ENCODE data around the gene ATP1B4. TPM values are rescaled to one million over a fixed set of nuclear protein-coding genes. Genes with fewer than 3 reads are reported as not detected.

ATP1B4 gene
- total RNA-seq, 1 experiment from 2014 or later, result not detected

GRCh38 chrX:120334603-120335002 is 27.3 kb upstream of the ATP1B4 start:
- no peak overlapping the region for H2BK120ac ChIP-seq (ENCODE audit: low read depth, low read length, poor library complexity, severe bottlenecking)
- no peak overlapping the region for H3T11ph ChIP-seq (ENCODE audit: low read length)
- no peak overlapping the region for H2BK5ac ChIP-seq (ENCODE audit: insufficient read length, low read length)
- no peak overlapping the region for H3K56ac ChIP-seq (ENCODE audit: insufficient read length, low read depth, low read length)
- Mint-ChIP-seq H3K9me3 (peaks cover 81 to 86% of the 10 kb centered on the region in 2 experiments), H3K4me1 (peaks cover 16 to 17% of the 10 kb centered on the region in 2 experiments), H3K27ac (no peak overlapping the region), H3K27me3 (ENCODE audit: low read depth) (no peaks in the 10 kb centered on the region; the same call in 1 of the 2 replicates), H3K4me3 (no peak overlapping the region), H3K36me3 (ENCODE audit: insufficient read depth in 1 of 3, low read depth in 3 of 3) (peaks cover 11 to 43% (median 33%) of the 10 kb centered on the region in 3 experiments)
- no peak overlapping the region for H3K23ac ChIP-seq (ENCODE audit: insufficient read length, low read depth, low read length)
- no CpG with 5 or more reads among the region's 1 CpG for WGBS (ENCODE audit: extremely low coverage, insufficient read length, low lambda C conversion rate)
- no peak overlapping the region for H2BK12ac ChIP-seq (ENCODE audit: insufficient read length, low read depth, low read length)
- no peaks in the 10 kb centered on the region for H3K79me1 ChIP-seq (ENCODE audit: insufficient read depth, low read depth, low read length, poor library complexity, severe bottlenecking)
- H4K91ac ChIP-seq (ENCODE audit: insufficient read length, low read depth, low read length), result no peak overlapping the region
- H3K79me2 ChIP-seq (ENCODE audit: insufficient read depth, low read length), result no peaks in the 10 kb centered on the region
- peaks cover 33% of the 10 kb centered on the region for H3K9me3 ChIP-seq (ENCODE audit: control insufficient read depth, low read depth, low read length)
- H4K8ac ChIP-seq (replicated peaks; ENCODE audit: insufficient read length, low read depth, low read length), result no peak overlapping the region
- H3K27me3 ChIP-seq (ENCODE audit: insufficient read depth, low read length), result no peaks in the 10 kb centered on the region
- H3K9ac ChIP-seq (ENCODE audit: extremely low read depth, insufficient read length, low read length), result no peak overlapping the region
- H3K27ac ChIP-seq (ENCODE audit: insufficient read length, low read depth, low read length), result no peak overlapping the region
- H3K14ac ChIP-seq (ENCODE audit: insufficient read depth, low read length), result no peak overlapping the region
- no peak overlapping the region for H3K18ac ChIP-seq (ENCODE audit: insufficient read length, low read depth, low read length)
- H2BK20ac ChIP-seq (ENCODE audit: low read depth, low read length, poor library complexity, severe bottlenecking), result no peak overlapping the region
- no peak overlapping the region for H2AK5ac ChIP-seq (ENCODE audit: insufficient read length, low read length)
- H2BK15ac ChIP-seq (ENCODE audit: low read depth, low read length), result no peak overlapping the region
- no peaks in the 10 kb centered on the region for H3K23me2 ChIP-seq (ENCODE audit: insufficient read length, low read depth, low read length, poor library complexity, severe bottlenecking)
- H3K4ac ChIP-seq (ENCODE audit: low read depth, low read length), result no peak overlapping the region
- no peak overlapping the region for H3K4me2 ChIP-seq (ENCODE audit: insufficient read depth, insufficient read length, low read length)
- DNase-seq, result no peak
- TF ChIP-seq CTCF (conservative IDR thresholded peaks at IDR 0.05), result no peak
- H4K20me1 ChIP-seq (ENCODE audit: control insufficient read depth, insufficient read depth, insufficient read length), result no peaks in the 10 kb centered on the region
- H3K4me1 ChIP-seq (ENCODE audit: insufficient read depth, low read length), result no peaks in the 10 kb centered on the region
- H2AFZ ChIP-seq (ENCODE audit: low read length), result no peak overlapping the region
- H4K5ac ChIP-seq (ENCODE audit: insufficient read length, low read depth, low read length), result no peak overlapping the region

Data from H9 (cell line).